Gastroesophageal sphincter (tissue), 3 donors: ENCODE results near the gene EML4.
"Not testable (repeated sequence)": the region's sequence is repeated elsewhere in the genome, so short reads cannot be mapped to it uniquely, and the experiment has no call there.

Experiments
- CTCF ChIP-seq, 4 experiments: fragments of 200-600 bp in 2 of 4; fragments of 450-650 bp in 2 of 4; sonication (generic) in 1 of 4; IDR thresholded peaks; one replicate each; pipeline ENCODE4 v1.5.1; 2017 to 2019; ENCODE audit warnings: antibody characterized with exemption in 4 of 4, mild to moderate bottlenecking in 2 of 4, moderate library complexity in 2 of 4
- POLR2A ChIP-seq, 2 donors: fragments of 450-650 bp; IDR thresholded peaks; one replicate each; pipeline ENCODE4 v1.6.1; 2017; ENCODE audit warnings: antibody characterized with exemption in 2 of 2, mild to moderate bottlenecking in 2 of 2, moderate library complexity in 1 of 2

- TF ChIP-seq POLR2A, CTCF (IDR thresholded peaks at IDR 0.05): not testable (repeated sequence)
Measured at GRCh38 chr2:42271246-42271645, 102.1 kb downstream of the EML4 start.
